Measurements from ENCODE around the gene ITSN2.

DNA sequence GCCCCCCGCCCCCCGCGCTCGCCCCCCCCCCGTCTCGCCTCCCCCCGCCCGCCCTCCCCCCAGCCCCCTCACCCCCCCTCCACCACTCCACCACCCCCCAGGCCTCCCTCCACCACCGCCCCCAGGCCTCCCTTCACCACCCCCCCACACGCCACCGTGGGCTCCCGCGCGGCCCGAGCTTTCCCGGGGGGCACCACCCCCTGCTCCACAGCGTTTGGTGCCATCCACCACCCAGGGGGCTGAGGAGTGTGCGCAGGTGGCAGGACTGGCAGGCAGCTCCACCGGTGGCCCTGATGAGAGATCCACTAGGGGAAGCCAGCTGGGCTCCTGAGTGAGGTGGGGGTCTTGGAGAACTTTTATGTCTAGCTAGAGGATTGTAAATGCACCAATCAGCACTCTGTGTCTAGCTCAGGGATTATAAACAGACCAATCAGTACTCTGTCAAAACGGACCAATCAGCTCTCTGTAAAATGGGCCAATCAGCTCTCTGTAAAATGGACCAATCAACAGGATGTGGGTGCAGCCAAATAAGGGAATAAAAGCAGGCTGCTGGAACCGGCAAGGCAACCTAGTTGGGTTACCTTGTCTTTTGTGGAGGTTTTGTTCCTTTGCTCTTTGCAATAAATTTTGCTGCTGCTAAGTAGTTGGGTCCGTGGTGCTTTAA is 43.0 kb upstream of the ITSN2 start:
- no peak for TF ChIP-seq ZNF565 (CRISPR knock-in tag; conservative IDR thresholded peaks at IDR 0.05; ENCODE audit: low read depth)
- TF ChIP-seq ARNTL (CRISPR knock-in tag; IDR thresholded peaks at IDR 0.05; ENCODE audit: borderline replicate concordance, low read depth): no peak
- no peak for TF ChIP-seq CREB5 (CRISPR knock-in tag; IDR thresholded peaks at IDR 0.05; ENCODE audit: low read depth)
- no peak for TF ChIP-seq ISL1 (CRISPR knock-in tag; IDR thresholded peaks at IDR 0.05)
- TF ChIP-seq ZC3H10 (CRISPR knock-in tag; IDR thresholded peaks at IDR 0.05): no peak
- no peak for TF ChIP-seq TCF4 (CRISPR knock-in tag; IDR thresholded peaks at IDR 0.05; ENCODE audit: borderline replicate concordance)
- TF ChIP-seq, protein P1, sequence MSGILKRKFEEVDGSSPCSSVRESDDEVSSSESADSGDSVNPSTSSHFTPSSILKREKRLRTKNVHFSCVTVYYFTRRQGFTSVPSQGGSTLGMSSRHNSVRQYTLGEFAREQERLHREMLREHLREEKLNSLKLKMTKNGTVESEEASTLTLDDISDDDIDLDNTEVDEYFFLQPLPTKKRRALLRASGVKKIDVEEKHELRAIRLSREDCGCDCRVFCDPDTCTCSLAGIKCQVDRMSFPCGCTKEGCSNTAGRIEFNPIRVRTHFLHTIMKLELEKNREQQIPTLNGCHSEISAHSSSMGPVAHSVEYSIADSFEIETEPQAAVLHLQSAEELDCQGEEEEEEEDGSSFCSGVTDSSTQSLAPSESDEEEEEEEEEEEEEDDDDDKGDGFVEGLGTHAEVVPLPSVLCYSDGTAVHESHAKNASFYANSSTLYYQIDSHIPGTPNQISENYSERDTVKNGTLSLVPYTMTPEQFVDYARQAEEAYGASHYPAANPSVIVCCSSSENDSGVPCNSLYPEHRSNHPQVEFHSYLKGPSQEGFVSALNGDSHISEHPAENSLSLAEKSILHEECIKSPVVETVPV (CRISPR knock-in tag; IDR thresholded peaks at IDR 0.05): no peak
- no peak for TF ChIP-seq SNAI2 (CRISPR knock-in tag; IDR thresholded peaks at IDR 0.05)
- TF ChIP-seq ZFP30 (CRISPR knock-in tag; IDR thresholded peaks at IDR 0.05): no peak
- TF ChIP-seq ZNF8 (CRISPR knock-in tag; IDR thresholded peaks at IDR 0.05): no peak
